GM21381 (cell line): Measurements from ENCODE around the gene IGFN1.
"Not testable (repeated sequence)": the region's sequence is repeated elsewhere in the genome, so short reads cannot be mapped to it uniquely, and the experiment has no call there.

Source experiments
- ATAC-seq: cut with Tn5 transposase; IDR thresholded peaks from one replicate; pipeline ENCODE4 v1.9.1; 2021; ENCODE audit warnings: mild to moderate bottlenecking, moderate library complexity; ENCODE audit not compliant: unreplicated experiment

IGFN1 gene

GRCh38 chr1:201163036-201163435 is 27.6 kb upstream of the IGFN1 start:
- not testable (repeated sequence) for ATAC-seq

GRCh38 chr1:201163707-201164106 is 26.9 kb upstream of the IGFN1 start:
- no peak for ATAC-seq

DNA sequence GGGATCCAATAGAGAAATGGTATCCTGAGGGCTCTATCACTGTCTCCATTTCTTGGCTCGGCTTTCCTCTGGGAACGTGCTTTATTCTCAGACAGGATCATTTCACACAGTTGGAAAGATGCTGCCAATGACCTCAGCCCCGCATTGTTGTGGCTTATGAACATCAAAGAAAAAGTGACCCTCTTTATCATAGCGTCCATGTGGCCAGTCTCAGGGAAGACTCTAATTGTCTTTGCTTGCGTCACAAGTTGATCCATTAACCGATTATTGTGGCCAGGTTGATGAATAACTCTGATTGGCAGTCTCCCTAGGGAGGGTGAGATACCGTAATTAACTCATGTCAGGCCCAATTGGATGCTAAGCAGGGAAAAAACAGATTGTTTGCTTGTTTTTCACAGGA is 26.0 kb upstream of the IGFN1 start:
- no peak for ATAC-seq

DNA sequence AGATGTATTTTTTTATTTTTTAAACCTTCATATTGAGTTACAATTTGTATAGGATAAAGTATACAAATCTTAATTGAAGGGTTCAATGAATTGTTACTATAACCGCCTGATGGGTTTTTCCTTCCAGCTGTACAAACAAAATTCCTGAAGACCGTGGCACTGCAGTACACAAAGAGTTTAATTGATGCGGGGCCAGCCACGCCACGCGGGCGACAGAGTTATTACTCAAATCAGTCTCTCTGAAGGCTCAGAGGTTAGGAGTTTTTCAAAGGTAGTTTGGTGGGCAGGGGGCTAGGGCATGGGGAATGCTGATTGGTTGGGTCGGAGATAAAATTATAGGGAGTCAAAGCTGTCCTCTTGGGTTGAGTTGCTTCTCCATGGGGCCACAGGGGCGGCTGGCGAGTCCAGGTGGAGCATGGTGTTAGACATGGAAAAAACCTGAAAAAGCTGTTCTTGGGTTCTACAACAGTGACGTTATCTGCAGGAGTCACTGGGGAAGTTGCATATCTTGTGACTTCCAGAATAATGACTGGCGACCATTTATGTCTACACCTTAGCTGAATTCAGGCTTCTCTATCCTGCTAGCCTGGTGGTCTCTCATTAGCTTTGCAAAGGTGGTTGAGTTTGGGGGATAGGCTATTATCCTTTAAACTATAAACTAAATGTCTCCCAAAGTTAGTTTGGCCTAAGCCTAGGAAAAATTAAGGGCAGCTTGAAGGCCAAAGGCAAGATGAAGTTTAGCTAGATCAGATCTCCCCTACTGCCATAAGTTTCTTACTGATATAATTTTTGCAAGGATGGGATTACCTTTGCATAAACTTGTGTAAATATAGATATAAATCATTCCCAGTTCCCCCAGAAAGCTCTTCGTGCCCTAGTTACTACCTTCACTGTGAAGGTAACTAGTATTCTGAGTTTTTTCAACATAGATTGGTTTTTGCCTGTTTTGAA is 23.3 kb upstream of the IGFN1 start:
- no peak for ATAC-seq

DNA sequence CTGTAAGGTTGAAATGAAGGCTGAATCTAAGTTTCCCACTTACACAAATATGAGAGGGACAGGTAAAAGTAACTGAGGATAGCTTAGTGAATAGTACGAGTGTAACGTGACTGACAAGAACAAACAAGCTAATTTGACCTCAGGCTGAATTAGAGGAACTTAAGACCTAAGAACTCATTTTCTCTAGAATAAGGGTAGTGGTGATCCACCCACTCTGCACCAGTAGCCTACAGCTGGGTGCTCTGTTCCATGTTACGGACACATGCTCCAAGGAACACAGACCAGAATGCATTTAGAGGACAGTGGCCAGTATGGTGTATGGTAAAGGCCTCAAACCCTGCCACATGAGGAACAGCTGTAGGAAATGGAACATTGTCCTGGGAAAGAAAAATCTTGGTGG is 21.4 kb upstream of the IGFN1 start:
- no peak for ATAC-seq

DNA sequence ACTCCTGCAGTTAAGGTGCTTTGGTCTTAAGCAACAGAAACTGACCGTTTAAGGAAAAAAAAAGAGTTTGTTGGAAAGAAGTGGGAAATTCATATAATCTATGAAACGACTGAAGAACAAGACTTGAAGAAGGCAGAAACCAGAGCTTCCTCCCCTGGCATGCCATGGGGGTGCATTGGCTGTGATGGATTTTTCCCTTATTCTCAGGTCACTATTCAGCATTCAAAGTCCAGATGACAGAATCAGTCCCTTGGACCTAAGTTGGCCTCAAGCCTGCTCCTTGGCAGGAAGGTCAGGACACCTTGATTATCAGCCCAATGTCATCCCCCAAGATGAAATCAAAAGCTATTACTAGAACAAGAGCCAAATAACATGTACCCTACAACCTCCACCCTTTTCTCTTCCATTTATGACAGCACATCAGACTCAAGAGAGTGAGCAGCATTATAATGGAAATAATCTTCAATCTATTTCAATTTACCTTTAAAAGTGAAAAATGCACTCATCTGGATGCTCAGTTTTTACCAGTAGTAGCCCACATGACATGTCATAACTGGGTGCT is 20.6 kb upstream of the IGFN1 start:
- no peak for ATAC-seq

DNA sequence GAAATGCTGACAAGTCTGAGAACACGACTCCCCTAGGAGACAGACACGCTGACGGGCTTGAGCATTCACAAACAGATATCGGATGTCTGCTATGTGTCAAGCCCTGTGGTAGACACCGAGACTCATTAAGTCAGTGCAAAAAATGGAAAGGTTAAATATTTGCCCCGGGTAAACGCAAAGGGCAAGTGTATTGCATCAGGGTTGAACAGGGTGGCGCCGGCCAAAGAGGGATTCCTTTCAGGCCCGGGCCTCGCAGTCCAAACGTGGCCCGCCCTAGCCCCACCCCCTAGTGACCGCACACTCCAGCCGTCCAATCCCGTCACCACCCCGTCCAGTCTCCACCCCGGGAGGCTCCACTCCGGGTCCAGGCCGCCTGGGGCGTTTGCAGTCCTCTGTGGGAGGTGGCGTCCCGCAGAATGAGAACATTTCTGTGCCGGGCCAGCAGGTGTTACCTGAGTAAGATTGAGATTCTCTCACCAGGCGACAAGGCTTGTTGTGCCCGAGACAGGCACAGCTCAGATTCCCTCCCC is 20.0 kb upstream of the IGFN1 start:
- peak; percentile 95 for ATAC-seq

GRCh38 chr1:201171063-201172036 is 19.3 kb upstream of the IGFN1 start:
- ATAC-seq: peak; percentile 43

GRCh38 chr1:201172326-201172725 is 18.3 kb upstream of the IGFN1 start:
- ATAC-seq: no peak

DNA sequence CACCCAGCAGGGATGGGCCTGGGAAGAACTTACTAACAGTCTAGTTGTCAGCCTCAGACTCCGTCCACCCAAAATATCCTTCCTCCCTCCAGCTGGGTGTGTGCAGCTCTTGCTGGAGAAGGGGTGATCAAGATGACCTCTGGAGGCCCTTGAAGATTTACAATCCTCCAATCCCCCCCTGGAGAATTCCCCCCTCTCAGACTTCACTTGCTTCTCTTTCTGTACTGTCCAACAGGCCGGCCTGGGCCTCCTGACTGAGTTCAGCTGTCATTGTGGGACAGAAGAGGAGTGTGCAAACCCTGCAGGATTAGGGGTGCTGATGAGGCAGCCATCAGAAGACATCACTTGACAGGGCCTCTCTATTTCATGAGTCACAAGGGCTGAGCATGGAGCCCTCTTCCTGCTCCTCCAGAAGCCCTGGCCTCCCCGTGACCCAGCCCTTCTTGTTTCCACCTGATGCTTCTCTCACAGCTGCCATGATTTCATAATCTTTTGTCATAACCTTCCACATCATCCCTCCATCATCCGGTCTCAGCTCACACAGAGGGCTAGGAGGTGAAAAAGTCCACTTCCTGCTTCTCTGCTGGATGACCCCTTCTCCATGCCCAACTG is 17.5 kb upstream of the IGFN1 start:
- no peak for ATAC-seq

DNA sequence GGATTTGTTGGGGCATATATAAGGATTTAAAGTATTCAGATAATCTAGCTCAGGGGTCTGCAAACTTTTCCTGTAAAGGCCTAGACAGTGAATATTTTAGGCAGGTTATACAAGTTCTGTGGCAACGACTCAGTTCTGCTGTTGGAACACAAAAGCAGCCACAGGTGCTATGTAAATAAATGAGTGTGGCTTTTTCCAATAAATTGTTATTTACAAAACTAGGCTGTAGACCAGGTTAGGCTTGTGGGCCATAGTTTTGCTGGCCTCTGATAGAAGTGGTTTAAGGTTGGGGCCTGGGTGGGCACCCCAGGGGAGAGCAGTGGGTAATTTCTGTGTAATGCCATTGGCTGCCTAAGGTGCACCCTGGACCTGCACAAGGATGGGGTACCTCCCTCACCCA is 16.9 kb upstream of the IGFN1 start:
- no peak for ATAC-seq

DNA sequence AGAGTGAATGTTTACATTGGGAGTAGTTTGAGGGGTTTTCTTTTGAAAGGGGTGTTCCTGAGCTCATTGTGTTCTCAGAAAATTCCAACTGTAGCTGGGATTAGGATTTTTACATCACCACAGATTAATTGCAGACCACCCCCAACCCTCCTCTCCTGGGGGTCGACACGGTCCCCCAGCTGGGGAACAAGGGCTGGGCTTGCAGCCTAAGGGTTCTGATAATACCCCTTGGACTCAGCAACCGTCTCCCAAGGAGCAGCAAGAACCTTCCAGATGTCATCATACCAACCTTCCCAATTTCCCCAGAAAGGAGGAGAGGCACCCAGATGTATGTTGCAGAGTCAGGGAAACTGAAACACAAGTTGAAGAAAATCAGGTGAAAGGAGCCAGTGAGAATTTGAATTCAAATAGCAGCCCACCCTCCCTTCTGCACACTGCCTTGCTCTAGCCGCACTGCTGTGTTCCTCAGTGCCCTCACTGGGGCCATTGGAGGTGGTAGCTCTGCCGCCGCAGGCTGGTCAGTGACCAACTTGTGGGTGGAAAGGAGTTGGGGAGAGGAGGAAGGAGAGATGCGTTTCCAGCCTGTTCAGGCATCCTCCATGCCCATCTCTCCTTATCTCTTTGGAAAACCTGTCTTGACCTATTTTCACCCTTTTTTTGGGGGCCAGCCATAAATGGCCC is 14.7 kb upstream of the IGFN1 start:
- no peak for ATAC-seq

GRCh38 chr1:201176940-201177339 is 13.7 kb upstream of the IGFN1 start:
- no peak for ATAC-seq

DNA sequence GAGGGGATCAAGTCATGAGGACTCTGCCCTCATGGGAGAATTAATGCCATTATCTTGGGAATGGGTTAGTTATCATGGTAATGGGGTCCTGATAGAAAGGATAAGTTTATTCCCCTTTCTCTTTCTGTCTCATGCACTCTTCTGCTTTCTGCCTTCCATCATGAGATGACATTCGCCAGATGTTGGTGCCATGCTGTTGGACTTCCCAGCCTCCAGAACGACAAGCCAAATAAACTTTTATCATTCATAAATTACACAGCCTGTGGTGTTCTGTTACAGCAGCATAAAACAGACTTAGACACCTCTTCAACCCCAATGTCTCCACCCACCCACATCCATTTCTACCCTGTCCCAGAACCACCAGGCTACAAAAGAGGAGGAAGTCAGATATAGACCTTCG is 11.9 kb upstream of the IGFN1 start:
- ATAC-seq: no peak

DNA sequence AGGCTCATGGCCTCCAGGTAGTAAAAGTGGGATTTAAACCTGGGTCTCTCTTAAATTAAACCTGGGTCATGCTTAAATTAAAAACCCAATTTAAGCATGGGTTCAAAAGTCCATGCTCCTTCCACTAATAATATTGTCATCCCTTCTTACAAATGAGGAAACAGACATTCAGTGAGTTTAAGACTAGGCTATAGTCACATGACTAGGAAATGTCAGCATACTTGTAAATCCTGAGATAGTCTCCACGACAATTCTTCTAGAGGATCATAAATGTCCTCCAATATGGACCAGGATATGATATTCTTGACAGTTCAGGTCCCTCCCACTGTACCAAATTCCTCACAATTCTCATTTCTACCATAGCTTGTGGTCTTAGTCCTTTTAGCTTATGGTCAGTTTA is 10.5 kb upstream of the IGFN1 start:
- ATAC-seq: no peak

DNA sequence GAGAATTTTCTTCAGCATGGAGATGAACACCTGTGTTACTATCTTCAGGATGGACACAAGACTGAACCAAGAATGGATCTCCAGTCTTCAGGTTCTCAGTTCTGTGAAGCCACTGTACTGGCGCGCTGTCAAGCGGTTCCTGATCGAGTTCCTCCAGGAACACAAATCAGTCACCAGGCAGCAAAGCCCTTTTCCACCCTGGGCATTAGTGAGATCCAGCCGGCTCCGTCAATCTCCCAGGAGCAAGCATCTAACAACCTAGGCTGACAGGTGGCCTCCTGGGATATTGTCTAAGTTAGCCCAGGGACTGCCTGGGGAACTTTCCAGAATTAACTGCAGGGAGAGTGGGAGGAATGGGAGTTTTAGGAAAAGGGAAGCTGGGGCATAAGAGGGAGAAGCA is 9.7 kb upstream of the IGFN1 start:
- ATAC-seq: no peak

DNA sequence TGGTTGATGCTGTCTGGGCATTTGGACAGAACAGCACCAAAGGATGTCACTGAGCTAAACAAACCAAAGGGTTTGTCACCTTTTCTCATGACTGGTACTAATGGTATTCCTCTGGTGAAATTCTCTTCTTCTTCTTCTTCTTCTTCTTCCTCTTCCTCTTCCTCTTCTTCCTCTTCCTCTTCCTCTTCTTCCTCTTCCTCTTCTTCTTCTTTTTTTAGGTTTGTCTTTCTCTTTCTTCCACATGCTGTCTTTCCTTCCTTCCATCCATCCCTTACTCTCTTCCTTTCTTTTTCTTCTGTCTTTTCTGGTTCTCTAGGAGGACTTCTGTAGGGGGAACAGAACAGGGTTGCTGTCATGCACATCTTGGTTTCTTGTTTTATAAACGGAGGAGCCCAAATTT is 9.3 kb upstream of the IGFN1 start:
- no peak for ATAC-seq

GRCh38 chr1:201181726-201182125 is 8.9 kb upstream of the IGFN1 start:
- no peak for ATAC-seq

DNA sequence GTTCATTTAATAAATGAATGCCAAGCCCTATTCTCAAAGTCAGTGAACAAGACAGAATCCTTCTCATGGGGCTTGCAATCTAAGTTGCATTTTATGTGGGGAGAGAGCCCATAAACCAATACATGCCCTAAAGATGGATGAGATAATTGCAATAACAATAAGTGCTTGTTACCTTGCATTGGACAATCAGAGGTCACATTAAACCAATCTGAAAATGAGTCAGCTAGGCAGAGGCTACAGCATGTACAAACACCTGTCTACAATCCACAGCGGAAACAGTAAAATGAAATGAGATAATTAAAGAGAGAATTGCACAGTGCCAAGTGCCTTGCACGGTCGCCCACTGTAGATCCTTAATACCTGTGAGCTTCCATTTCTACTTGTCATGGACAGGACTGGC is 7.4 kb upstream of the IGFN1 start:
- no peak for ATAC-seq

DNA sequence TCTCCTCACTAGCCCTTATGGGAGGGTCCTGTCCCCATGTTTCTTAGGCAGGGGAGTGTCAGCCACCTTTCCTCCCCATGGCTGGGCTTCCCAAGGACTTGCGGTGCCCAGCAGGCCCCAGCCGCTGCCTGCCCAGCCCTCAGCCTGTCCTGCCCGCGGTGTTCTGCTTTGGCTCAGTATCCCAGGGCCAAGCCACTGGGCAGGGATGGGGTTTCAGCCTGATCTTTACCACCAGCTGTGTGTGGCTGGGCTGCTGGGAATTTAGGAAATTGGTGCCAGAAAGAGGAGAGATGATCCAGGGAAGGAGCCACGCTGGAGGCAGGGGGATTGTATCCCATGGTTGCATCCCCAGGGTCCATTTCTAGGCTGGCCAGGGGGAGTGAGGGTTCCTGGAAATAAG is 6.9 kb upstream of the IGFN1 start:
- ATAC-seq: no peak
